ENCODE data around the gene AHSP.
A peak's percentile ranks its signal among the peaks of the same experiment; 100 is the strongest.

AHSP gene

DNA sequence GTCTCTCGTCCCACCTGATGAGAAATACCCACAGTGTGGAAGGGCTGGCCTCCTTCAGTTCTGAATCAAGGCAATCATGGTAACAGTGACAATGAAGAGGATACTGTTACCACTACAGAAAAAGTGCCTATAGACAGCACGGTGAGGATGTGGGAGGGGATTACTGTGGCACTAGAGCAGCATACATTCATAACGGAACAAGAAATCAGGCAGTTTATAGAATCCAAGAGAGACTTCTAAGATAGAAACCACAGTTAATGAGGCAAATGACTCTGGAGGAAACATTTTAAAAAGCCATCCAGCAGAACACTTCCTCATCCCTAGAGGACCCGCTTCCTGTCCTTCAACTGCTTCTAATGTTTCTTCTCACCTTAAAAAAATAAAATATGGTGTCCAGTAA, 22.2 kb upstream of the AHSP start:
- Histone ChIP-seq H3K4me3 (no peak overlapping the region), H3K9ac (ENCODE audit: insufficient read length) (no peak overlapping the region), H3K9me3 (ENCODE audit: low read depth, low read length) (no peaks in the 10 kb centered on the region), H3K36me3 (ENCODE audit: insufficient read depth, low read length) (no peaks in the 10 kb centered on the region), H3K27ac (no peak overlapping the region)
- TF ChIP-seq EZH2 (IDR thresholded peaks at IDR 0.05) (no peak), POLR2AphosphoS5 (IDR thresholded peaks at IDR 0.05; ENCODE audit: borderline replicate concordance, low read depth, low read length) (no peak), FOXP2 (optimal IDR thresholded peaks at IDR 0.05; ENCODE audit: control extremely low read depth, extremely low read length, insufficient read depth) (no peak)
- DNase-seq (ENCODE audit: low read depth, low spot score), result no peak

DNA sequence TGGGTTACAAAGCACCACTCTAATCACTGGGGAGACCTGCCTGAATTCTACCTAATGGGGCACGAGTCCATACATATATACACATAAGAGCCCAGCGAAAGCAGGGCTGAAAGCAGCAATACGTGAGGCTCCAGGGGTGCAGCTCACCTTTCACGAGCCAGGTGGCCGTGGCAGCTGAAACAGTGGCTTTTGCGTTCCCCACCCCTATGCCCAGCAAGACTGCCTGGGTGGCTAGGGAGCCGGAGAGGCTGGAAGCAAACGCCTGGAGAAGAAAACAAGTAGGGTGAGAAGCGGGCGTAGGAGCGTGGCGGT, 20.1 kb upstream of the AHSP start:
- TF ChIP-seq FOXP2 (optimal IDR thresholded peaks at IDR 0.05; ENCODE audit: control extremely low read depth, extremely low read length, insufficient read depth) (no peak), POLR2AphosphoS5 (IDR thresholded peaks at IDR 0.05; ENCODE audit: borderline replicate concordance, low read depth, low read length) (no peak), EZH2 (IDR thresholded peaks at IDR 0.05) (no peak)

DNA sequence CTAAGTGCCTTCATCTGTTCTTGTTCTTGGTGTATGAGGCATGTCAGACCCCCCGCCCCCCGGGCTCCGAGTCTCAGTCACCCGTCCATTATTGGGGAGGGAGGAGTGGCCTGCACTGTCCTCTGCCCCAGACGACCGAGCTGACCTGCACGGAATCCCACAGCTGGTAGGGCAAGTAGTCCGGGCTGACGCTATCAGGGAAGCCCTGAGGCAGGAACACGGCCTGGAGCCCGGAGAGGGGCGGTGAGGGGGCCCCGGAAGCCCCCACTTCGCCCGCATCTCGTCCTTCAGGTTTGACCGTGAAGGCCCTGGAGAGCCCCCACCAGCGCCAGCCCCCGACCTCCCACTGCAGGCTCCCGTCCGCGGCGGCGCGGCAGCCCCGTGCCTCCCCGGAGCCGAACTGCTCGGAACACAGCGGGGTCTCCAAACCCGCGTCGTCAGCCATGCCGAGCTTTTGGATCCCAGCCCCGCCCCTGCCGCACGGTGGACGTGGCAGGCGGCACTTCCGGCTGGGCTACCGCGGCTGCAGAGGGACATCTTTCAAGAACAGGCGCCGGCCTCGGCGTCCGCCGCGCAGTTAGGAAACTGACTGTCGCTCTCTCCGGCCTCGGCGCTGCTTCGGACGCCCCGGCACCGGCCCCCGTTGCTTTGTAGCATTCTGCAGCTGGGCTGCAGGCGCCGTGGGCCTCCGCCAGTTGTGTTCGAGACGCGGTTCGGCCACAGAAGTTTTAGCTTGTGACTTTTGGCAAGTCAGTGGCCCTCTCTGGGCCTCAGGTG, 19.6 kb upstream of the AHSP start, which contains the start of gene RUSF1:
Gene RUSF1, minus strand, starts transcription at position 463 of the 777 bp plus-strand sequence. Its CDS starts 18 bp downstream, at position 445.
- Histone ChIP-seq H3K36me3 (ENCODE audit: insufficient read depth, low read length) (no peaks in the 10 kb centered on the region), H3K9me3 (ENCODE audit: low read depth, low read length) (no peaks in the 10 kb centered on the region), H3K27ac (peak within 1 kb of the TSS; percentile 73), H3K4me3 (peak within 1 kb of the TSS; percentile 95), H3K9ac (ENCODE audit: insufficient read length) (peak within 1 kb of the TSS; percentile 98)
- TF ChIP-seq POLR2AphosphoS5 (IDR thresholded peaks at IDR 0.05; ENCODE audit: borderline replicate concordance, low read depth, low read length), result peak; percentile 90; the same call in 1 of the 2 replicates
- TF ChIP-seq EZH2 (IDR thresholded peaks at IDR 0.05), result no peak
- TF ChIP-seq FOXP2 (optimal IDR thresholded peaks at IDR 0.05; ENCODE audit: control extremely low read depth, extremely low read length, insufficient read depth), result peak; percentile 68
- peak; percentile 35 for DNase-seq (ENCODE audit: low read depth, low spot score)

More for the DNA sequence above, 20.1 kb upstream of the AHSP start:
- DNase-seq (ENCODE audit: low read depth, low spot score), result no peak
- H3K4me3 ChIP-seq, result peak overlapping the region; percentile 95
- no peaks in the 10 kb centered on the region for H3K9me3 ChIP-seq (ENCODE audit: low read depth, low read length)
- no peak overlapping the region for H3K27ac ChIP-seq
- peak overlapping the region; percentile 98 for H3K9ac ChIP-seq (ENCODE audit: insufficient read length)
- H3K36me3 ChIP-seq (ENCODE audit: insufficient read depth, low read length), result no peaks in the 10 kb centered on the region

DNA sequence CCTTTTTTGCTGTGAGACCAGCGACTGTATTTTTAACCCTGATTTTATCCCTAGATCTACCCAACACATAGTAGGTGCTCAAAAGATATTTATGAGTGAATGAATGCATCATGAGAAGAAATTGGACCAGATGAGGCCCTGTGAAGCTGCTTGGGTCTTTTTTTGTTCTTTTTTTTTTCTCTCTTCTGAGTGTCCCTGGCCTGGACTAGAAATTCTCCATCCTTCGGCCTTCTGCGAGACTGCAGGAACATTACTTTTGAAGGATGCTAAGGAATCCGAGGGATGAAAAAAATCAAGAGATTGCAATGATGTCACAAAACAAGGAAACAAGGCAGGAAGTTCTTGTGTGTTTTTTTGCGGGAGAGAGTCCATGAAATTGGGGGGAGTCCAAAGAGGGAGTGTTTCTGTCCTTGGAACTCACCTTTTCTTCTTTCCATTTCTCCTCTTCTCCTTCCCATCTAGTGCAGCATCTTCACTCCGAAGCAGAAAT, 18.9 kb upstream of the AHSP start:
- no peak for DNase-seq (ENCODE audit: low read depth, low spot score)
- Histone ChIP-seq H3K36me3 (ENCODE audit: insufficient read depth, low read length) (no peaks in the 10 kb centered on the region), H3K4me3 (peak overlapping the region; percentile 95), H3K9ac (ENCODE audit: insufficient read length) (peak overlapping the region; percentile 98), H3K27ac (peak overlapping the region; percentile 73), H3K9me3 (ENCODE audit: low read depth, low read length) (no peaks in the 10 kb centered on the region)
- no peak for TF ChIP-seq FOXP2 (optimal IDR thresholded peaks at IDR 0.05; ENCODE audit: control extremely low read depth, extremely low read length, insufficient read depth)
- no peak for TF ChIP-seq POLR2AphosphoS5 (IDR thresholded peaks at IDR 0.05; ENCODE audit: borderline replicate concordance, low read depth, low read length)
- no peak for TF ChIP-seq EZH2 (IDR thresholded peaks at IDR 0.05)

DNA sequence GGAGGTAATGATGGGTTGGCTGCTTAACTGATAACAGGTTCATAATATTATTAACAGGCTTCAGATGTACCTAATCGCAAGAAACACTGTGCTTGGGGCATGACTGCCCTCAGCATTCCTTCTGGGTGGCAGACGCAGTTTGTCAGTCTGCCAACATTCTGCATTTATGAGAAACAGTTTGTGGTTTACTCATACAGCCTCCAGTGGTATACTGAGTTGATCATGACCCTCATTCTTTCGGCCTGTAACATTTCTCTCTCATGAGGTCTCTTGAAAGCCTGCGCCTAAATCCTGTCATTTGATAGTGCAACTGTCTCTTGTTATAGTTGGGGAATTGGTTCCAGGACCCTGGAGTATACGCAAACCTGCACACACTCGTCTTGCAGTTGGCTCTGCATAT, 14.6 kb upstream of the AHSP start:
- Histone ChIP-seq H3K9me3 (ENCODE audit: low read depth, low read length) (no peaks in the 10 kb centered on the region), H3K4me3 (peak overlapping the region; percentile 3; the same call in 1 of the 2 replicates), H3K9ac (ENCODE audit: insufficient read length) (no peak overlapping the region), H3K27ac (no peak overlapping the region), H3K36me3 (ENCODE audit: insufficient read depth, low read length) (no peaks in the 10 kb centered on the region)
- TF ChIP-seq EZH2 (IDR thresholded peaks at IDR 0.05) (no peak), POLR2AphosphoS5 (IDR thresholded peaks at IDR 0.05; ENCODE audit: borderline replicate concordance, low read depth, low read length) (no peak), FOXP2 (optimal IDR thresholded peaks at IDR 0.05; ENCODE audit: control extremely low read depth, extremely low read length, insufficient read depth) (no peak)
- DNase-seq (ENCODE audit: low read depth, low spot score), result no peak

DNA sequence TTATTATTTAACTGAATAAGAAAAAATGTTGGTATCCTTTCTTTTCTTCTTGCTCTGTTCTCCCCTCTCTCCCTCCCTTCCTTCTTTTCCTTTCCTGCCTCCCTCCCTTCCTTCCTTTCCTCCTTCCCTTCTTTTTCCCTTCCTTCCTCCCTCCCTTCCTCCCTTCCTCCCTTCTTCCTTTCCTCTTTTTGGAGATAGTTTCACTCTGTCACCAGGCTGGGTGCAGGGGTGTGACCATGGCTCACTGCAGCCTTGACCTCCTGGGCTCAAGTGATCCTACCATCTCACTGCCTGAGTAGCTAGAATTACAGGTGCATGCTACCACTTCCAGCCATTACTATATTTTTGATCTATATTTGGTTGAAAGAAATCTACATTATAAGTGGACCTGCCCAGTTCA, 13.8 kb upstream of the AHSP start:
- DNase-seq (ENCODE audit: low read depth, low spot score), result no peak
- no peak for TF ChIP-seq POLR2AphosphoS5 (IDR thresholded peaks at IDR 0.05; ENCODE audit: borderline replicate concordance, low read depth, low read length)
- no peak for TF ChIP-seq FOXP2 (optimal IDR thresholded peaks at IDR 0.05; ENCODE audit: control extremely low read depth, extremely low read length, insufficient read depth)
- no peak for TF ChIP-seq EZH2 (IDR thresholded peaks at IDR 0.05)
- no peaks in the 10 kb centered on the region for H3K9me3 ChIP-seq (ENCODE audit: low read depth, low read length)
- H3K9ac ChIP-seq (ENCODE audit: insufficient read length), result no peak overlapping the region
- no peaks in the 10 kb centered on the region for H3K36me3 ChIP-seq (ENCODE audit: insufficient read depth, low read length)
- H3K27ac ChIP-seq, result no peak overlapping the region
- H3K4me3 ChIP-seq, result no peak overlapping the region

DNA sequence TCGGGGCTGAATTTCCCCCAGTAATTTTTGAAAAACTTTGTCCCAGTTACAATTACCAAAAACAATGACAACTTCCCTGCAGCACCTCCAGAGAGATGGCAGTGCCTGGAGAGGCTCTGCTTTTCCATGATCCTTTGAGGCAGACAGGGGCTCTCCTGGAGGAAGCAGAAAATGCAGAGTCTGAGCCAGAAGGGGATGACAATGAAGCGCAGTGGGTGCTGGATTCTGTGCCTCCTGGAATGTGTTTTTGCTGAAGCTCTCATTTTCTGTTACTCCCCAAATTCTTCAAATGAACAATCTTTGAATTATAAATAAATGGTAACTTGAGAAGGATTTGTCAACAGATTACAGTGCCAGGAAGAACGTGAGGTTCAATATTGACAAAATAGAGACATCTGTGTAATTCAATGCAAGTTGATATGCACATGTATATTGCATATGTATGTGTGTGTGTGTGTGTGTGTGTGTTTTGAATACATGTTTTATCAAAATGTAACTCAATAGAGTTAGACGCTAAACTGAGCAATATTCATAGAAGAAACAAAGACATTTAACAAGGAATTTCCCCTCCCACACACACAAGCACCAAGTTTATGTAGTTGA, 9.8 kb upstream of the AHSP start:
- no peak for TF ChIP-seq POLR2AphosphoS5 (IDR thresholded peaks at IDR 0.05; ENCODE audit: borderline replicate concordance, low read depth, low read length)
- TF ChIP-seq EZH2 (IDR thresholded peaks at IDR 0.05), result no peak
- no peak for TF ChIP-seq FOXP2 (optimal IDR thresholded peaks at IDR 0.05; ENCODE audit: control extremely low read depth, extremely low read length, insufficient read depth)
- DNase-seq (ENCODE audit: low read depth, low spot score), result no peak

DNA sequence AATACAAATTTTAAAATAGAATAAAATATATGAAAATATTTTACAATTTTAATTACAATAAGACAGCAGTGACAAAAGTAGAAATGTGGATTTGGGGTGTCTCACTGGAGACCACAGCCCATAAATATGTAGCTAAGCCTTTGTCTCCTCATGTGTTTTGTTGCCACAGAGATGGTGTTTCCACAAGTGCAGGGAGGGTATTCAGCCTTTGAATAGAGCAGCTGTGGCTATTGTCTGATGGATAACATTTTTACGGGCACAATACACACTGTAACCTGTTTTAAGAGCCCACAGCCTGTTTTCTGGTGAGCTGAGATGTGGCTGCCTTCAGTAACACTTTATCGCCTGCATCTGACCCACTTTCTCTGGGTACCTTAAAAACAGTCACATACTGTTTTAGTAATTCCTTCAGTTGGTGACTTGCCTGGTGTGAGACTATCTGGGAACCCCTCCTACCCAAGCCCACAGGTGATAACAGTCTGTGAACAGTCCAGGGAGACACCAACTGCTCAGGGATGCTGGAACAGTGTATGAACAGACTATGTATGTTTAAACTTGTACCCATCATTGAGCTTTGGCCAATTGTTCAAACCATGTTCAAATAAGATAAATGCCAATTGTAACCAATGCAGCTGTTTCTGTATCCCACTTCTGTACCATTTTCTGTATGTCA, 7.8 kb upstream of the AHSP start:
- TF ChIP-seq POLR2AphosphoS5 (IDR thresholded peaks at IDR 0.05; ENCODE audit: borderline replicate concordance, low read depth, low read length) (no peak), EZH2 (IDR thresholded peaks at IDR 0.05) (no peak), FOXP2 (optimal IDR thresholded peaks at IDR 0.05; ENCODE audit: control extremely low read depth, extremely low read length, insufficient read depth) (no peak)

More for the DNA sequence above, 9.8 kb upstream of the AHSP start:
- Histone ChIP-seq H3K9me3 (ENCODE audit: low read depth, low read length) (no peaks in the 10 kb centered on the region), H3K36me3 (ENCODE audit: insufficient read depth, low read length) (no peaks in the 10 kb centered on the region), H3K9ac (ENCODE audit: insufficient read length) (no peak overlapping the region), H3K27ac (no peak overlapping the region), H3K4me3 (no peak overlapping the region)

More for the DNA sequence above, 7.8 kb upstream of the AHSP start:
- Histone ChIP-seq H3K4me3 (no peak overlapping the region), H3K36me3 (ENCODE audit: insufficient read depth, low read length) (no peaks in the 10 kb centered on the region), H3K9me3 (ENCODE audit: low read depth, low read length) (no peaks in the 10 kb centered on the region), H3K9ac (ENCODE audit: insufficient read length) (no peak overlapping the region), H3K27ac (no peak overlapping the region)
- no peak for DNase-seq (ENCODE audit: low read depth, low spot score)

Data from SK-N-MC (cell line).